Liver (tissue), 3 donors: ENCODE results near the gene CBR3.

Experiments
- ATF3 ChIP-seq: IDR thresholded peaks from 2 replicates; pipeline ENCODE4 v1.6.1; 2016; ENCODE audit warnings: antibody characterized with exemption
- CTCF ChIP-seq: fragments of 150-350 bp; IDR thresholded peaks from 2 replicates; pipeline ENCODE4 v1.5.1; 2017; ENCODE audit warnings: improper control_type of control experiment, low read depth, low read length; ENCODE audit not compliant: missing input control
- EGR1 ChIP-seq, 2 donors: IDR thresholded peaks; 2 replicates each; pipeline ENCODE4 v1.6.1; 2016 to 2018; ENCODE audit warnings: antibody characterized with exemption in 2 of 2, low read depth in 2 of 2
- GABPA ChIP-seq, 2 donors: IDR thresholded peaks in 1 of 2; conservative IDR thresholded peaks in 1 of 2; 2 replicates each; pipeline ENCODE4 v1.6.1; 2016; ENCODE audit warnings: antibody characterized with exemption in 2 of 2, mild to moderate bottlenecking in 1 of 2, moderate library complexity in 1 of 2
- MAX ChIP-seq: IDR thresholded peaks from 2 replicates; pipeline ENCODE4 v1.6.1; 2016; ENCODE audit warnings: antibody characterized with exemption
- RAD21 ChIP-seq, 2 donors: IDR thresholded peaks; 2 replicates each; pipeline ENCODE4 v1.6.1; 2016; ENCODE audit warnings: antibody characterized with exemption in 2 of 2, mild to moderate bottlenecking in 2 of 2
- REST ChIP-seq: IDR thresholded peaks from 2 replicates; pipeline ENCODE4 v1.6.1; 2016; ENCODE audit warnings: antibody characterized with exemption, mild to moderate bottlenecking
- SP1 ChIP-seq: IDR thresholded peaks from 2 replicates; pipeline ENCODE4 v1.6.1; 2018; ENCODE audit warnings: antibody characterized with exemption, mild to moderate bottlenecking
- TAF1 ChIP-seq: conservative IDR thresholded peaks from 2 replicates; pipeline ENCODE4 v1.6.1; 2016; ENCODE audit warnings: antibody characterized with exemption, mild to moderate bottlenecking
- ZBTB33 ChIP-seq: IDR thresholded peaks from 2 replicates; pipeline ENCODE4 v1.6.1; 2016; ENCODE audit warnings: antibody characterized with exemption
- donor health status: healthy.
- donor health status: healthy.

- no peak for TF ChIP-seq RAD21 (IDR thresholded peaks at IDR 0.05)
- no peak for TF ChIP-seq CTCF
- no peak for TF ChIP-seq MAX
- TF ChIP-seq EGR1 (IDR thresholded peaks at IDR 0.05; ENCODE audit: low read depth in 2 of 2) = no peak
- TF ChIP-seq REST = no peak
- no peak for TF ChIP-seq TAF1
- no peak for TF ChIP-seq ZBTB33
- TF ChIP-seq ATF3 = no peak
- no peak for TF ChIP-seq GABPA (IDR thresholded peaks at IDR 0.05 in 1 of 2, conservative IDR thresholded peaks at IDR 0.05 in 1 of 2)
- no peak for TF ChIP-seq SP1
Measured at GRCh38 chr21:36145259-36145658, 10.4 kb downstream of the CBR3 start.
